HK-2 (cell line): ENCODE results near the gene CENPB.

ENCODE experiments used
- DNase-seq: peaks from one replicate; pipeline ENCODE4 v3.0.0-alpha.2; 2018; ENCODE audit not compliant: unreplicated experiment

Gene CENPB

GRCh38 chr20:3749087-3749688, 37.4 kb downstream of the CENPB start:
- no peak for DNase-seq

- DNase-seq: no peak
Measured at GRCh38 chr20:3748073-3748472, 38.5 kb downstream of the CENPB start.

GRCh38 chr20:3747471-3747870, 39.1 kb downstream of the CENPB start:
- no peak for DNase-seq

GRCh38 chr20:3745686-3746173, 40.8 kb downstream of the CENPB start:
- DNase-seq: no peak

- no peak for DNase-seq
Measured at GRCh38 chr20:3744806-3745685, 41.5 kb downstream of the CENPB start.

GRCh38 chr20:3744037-3744436, 42.5 kb downstream of the CENPB start:
- DNase-seq: no peak

- DNase-seq: no peak
Measured at GRCh38 chr20:3743251-3743650, 43.3 kb downstream of the CENPB start.

- DNase-seq: no peak
Measured at GRCh38 chr20:3741836-3742458, 44.6 kb downstream of the CENPB start.

GRCh38 chr20:3740615-3741301, 45.8 kb downstream of the CENPB start:
- no peak for DNase-seq

GRCh38 chr20:3739926-3740451, 46.6 kb downstream of the CENPB start:
- no peak for DNase-seq

- DNase-seq: no peak
Measured at GRCh38 chr20:3739054-3739925, 47.2 kb downstream of the CENPB start.

GRCh38 chr20:3738111-3739053, 48.2 kb downstream of the CENPB start:
- DNase-seq: no peak

GRCh38 chr20:3735768-3736167, 50.8 kb downstream of the CENPB start:
- DNase-seq: no peak

GRCh38 chr20:3734111-3734843, 52.3 kb downstream of the CENPB start:
- no peak for DNase-seq
